Measurements from ENCODE around the gene MAPT. TPM values are rescaled to one million over a fixed set of nuclear protein-coding genes. Genes with fewer than 3 reads are reported as not detected.

MAPT gene
- total and polyA plus RNA-seq, 2 of the 4 experiments (the other 2 are of a cell fraction), result 0.18 to 0.19 TPM

GRCh38 chr17:46072998-46073397, 178.6 kb downstream of the MAPT start:
- Histone ChIP-seq H3K27ac (ENCODE audit: insufficient read depth, low read length) (no peak overlapping the region), H2AFZ (replicated peaks; ENCODE audit: low read length, poor library complexity) (no peak overlapping the region), H4K8ac (ENCODE audit: low read depth in 2 of 2, low read length in 2 of 2) (no peak overlapping the region), H3K4me1 (ENCODE audit: control insufficient read depth, insufficient read depth, low read length) (peaks cover 4% of the 10 kb centered on the region; the same call in 1 of the 2 replicates), H3K36me3 (ENCODE audit: control insufficient read depth, insufficient read depth, low read length) (peaks cover 7% of the 10 kb centered on the region), H3K14ac (replicated peaks; ENCODE audit: low read depth, low read length) (no peak overlapping the region), H2AK9ac (replicated peaks; ENCODE audit: low read depth, low read length, poor library complexity) (no peak overlapping the region), H4K20me1 (ENCODE audit: insufficient read depth, low read length) (peaks cover 49% of the 10 kb centered on the region; the same call in 1 of the 2 replicates), H3K4me2 (ENCODE audit: low read depth, low read length) (peak overlapping the region; percentile 43; the same call in 1 of the 2 replicates), H3K23ac (ENCODE audit: low read depth, low read length) (no peak overlapping the region), H3K9ac (ENCODE audit: low read depth, low read length) (no peak overlapping the region), H3K4ac (ENCODE audit: low read depth, low read length) (no peak overlapping the region), H3K56ac (ENCODE audit: extremely low read depth, insufficient read depth, low read length) (no peak overlapping the region), H4K91ac (ENCODE audit: insufficient read depth, low read depth, low read length) (no peak overlapping the region), H3K79me1 (ENCODE audit: low read depth in 1 of 2, low read length in 2 of 2) (peaks cover 31 to 71% of the 10 kb centered on the region in 2 experiments), H2AK5ac (ENCODE audit: low read depth, low read length) (no peak overlapping the region), H2BK5ac (ENCODE audit: low read depth, low read length, poor library complexity, severe bottlenecking) (peak overlapping the region; percentile 65), H3K4me3 (ENCODE audit: insufficient read depth, low read depth, low read length) (no peak overlapping the region), H3K9me1 (ENCODE audit: insufficient read depth, low read length) (peaks cover 7% of the 10 kb centered on the region; the same call in 1 of the 2 replicates), H3K27me3 (ENCODE audit: control insufficient read depth, insufficient read depth, low read length) (no peaks in the 10 kb centered on the region), H2BK15ac (ENCODE audit: low read depth, low read length) (no peak overlapping the region), H2BK20ac (ENCODE audit: low read depth, low read length) (no peak overlapping the region), H4K5ac (ENCODE audit: low read depth, low read length) (no peak overlapping the region), H2BK120ac (ENCODE audit: low read depth, low read length) (no peak overlapping the region), H3K18ac (ENCODE audit: low read depth, low read length) (no peak overlapping the region), H3K9me3 (ENCODE audit: control insufficient read depth, insufficient read depth, low read length) (no peaks in the 10 kb centered on the region)
- TF ChIP-seq ELK1 (IDR thresholded peaks at IDR 0.05; ENCODE audit: borderline replicate concordance, low read depth, low read length), result no peak
- no peak for TF ChIP-seq BHLHE40 (IDR thresholded peaks at IDR 0.05; ENCODE audit: low read depth, low read length)
- no peak for TF ChIP-seq RFX5 (IDR thresholded peaks at IDR 0.05; ENCODE audit: low read depth, low read length)
- no peak for TF ChIP-seq MAZ (IDR thresholded peaks at IDR 0.05; ENCODE audit: borderline replicate concordance, low read depth, low read length)
- ATAC-seq (ENCODE audit: low read depth) (peak; percentile 98), DNase-seq (peak; percentile 80)
- POLR2A ChIA-PET (ENCODE audit: unreplicated experiment), result no interaction called here
- in situ Hi-C loops (cut with MboI; ENCODE audit: low sequenced_read_pairs) (no loop called here), dilution Hi-C loops (cut with HindIII; ENCODE audit: low sequenced_read_pairs, unreplicated experiment) (no loop called here), intact Hi-C loops (cut with micrococcal nuclease) (no loop called here)
- CTCF ChIA-PET, result interaction anchor here (0.6 to 1.3 kb wide), 2 partner anchors 11 to 120 kb away, joined by 3 to 4 read pairs; partner anchors contain the start of gene KANSL1
- no TSS peak for BruUV-seq (replicated peaks)
- WGBS, 2 experiments (ENCODE audit: extremely low coverage in 2 of 2, insufficient read length in 1 of 2), result no CpG with 5 or more reads among the region's 1 CpG

Data from IMR-90 (cell line).